PFSK-1 (cell line): ENCODE data around the gene ZNF384.

ENCODE experiments used
- SIN3A ChIP-seq: IDR thresholded peaks from 2 replicates; pipeline ENCODE4 v1.6.1; 2012; ENCODE audit warnings: mild to moderate bottlenecking, low read length, moderate library complexity, borderline replicate concordance; ENCODE audit not compliant: insufficient read depth
- TAF1 ChIP-seq: IDR thresholded peaks from 2 replicates; pipeline ENCODE4 v1.6.1; 2012; ENCODE audit warnings: low read length, control low read depth, borderline replicate concordance; ENCODE audit not compliant: insufficient read depth
- TF ChIP-seq, protein P1 (sequence below), 2 experiments: IDR thresholded peaks; 2 replicates each; pipeline versions ENCODE4 v1.6.1 to v1.8.0; 2011 to 2012; ENCODE audit warnings: low read depth in 2 of 2, low read length in 2 of 2, control low read depth in 1 of 2, inconsistent platforms in 1 of 2, mild to moderate bottlenecking in 1 of 2, moderate library complexity in 1 of 2; ENCODE audit not compliant: insufficient read depth in 1 of 2

DNA sequence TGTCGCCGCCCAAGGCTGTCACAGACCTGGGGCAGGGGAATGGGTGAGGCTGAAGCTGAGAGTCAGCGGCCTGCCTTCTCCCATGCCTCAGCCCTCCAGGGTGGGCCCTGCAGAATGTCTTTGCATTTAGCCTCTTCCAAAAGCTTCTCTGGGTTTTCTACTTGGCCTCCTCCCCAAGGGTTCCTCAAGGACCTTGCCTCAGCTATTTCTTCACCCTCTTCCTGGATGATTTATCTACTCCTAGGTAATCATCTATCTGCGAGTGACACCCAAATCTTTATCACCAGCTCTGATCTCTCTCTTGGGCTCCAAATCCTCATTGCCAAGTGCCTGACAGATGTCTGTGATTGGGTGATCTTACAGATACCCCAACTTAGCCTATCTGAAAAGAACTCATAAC is 48.7 kb downstream of the ZNF384 start:
- TF ChIP-seq TAF1 (no peak), SIN3A (no peak)
- TF ChIP-seq, protein P1, sequence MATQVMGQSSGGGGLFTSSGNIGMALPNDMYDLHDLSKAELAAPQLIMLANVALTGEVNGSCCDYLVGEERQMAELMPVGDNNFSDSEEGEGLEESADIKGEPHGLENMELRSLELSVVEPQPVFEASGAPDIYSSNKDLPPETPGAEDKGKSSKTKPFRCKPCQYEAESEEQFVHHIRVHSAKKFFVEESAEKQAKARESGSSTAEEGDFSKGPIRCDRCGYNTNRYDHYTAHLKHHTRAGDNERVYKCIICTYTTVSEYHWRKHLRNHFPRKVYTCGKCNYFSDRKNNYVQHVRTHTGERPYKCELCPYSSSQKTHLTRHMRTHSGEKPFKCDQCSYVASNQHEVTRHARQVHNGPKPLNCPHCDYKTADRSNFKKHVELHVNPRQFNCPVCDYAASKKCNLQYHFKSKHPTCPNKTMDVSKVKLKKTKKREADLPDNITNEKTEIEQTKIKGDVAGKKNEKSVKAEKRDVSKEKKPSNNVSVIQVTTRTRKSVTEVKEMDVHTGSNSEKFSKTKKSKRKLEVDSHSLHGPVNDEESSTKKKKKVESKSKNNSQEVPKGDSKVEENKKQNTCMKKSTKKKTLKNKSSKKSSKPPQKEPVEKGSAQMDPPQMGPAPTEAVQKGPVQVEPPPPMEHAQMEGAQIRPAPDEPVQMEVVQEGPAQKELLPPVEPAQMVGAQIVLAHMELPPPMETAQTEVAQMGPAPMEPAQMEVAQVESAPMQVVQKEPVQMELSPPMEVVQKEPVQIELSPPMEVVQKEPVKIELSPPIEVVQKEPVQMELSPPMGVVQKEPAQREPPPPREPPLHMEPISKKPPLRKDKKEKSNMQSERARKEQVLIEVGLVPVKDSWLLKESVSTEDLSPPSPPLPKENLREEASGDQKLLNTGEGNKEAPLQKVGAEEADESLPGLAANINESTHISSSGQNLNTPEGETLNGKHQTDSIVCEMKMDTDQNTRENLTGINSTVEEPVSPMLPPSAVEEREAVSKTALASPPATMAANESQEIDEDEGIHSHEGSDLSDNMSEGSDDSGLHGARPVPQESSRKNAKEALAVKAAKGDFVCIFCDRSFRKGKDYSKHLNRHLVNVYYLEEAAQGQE (IDR thresholded peaks at IDR 0.05; ENCODE audit: insufficient read depth in 1 of 2, low read depth in 2 of 2, low read length in 2 of 2), result no peak
